Psoas muscle (tissue), 8 donors: ENCODE results near the gene JOSD2. TPM values are rescaled to one million over a fixed set of nuclear protein-coding genes. Genes with fewer than 3 reads are reported as not detected.
A peak's percentile ranks its signal among the peaks of the same experiment; 100 is the strongest.

Experiments used
- ATAC-seq, 4 donors: fragments of 200-7000 bp; cut with Tn5 transposase; one replicate each; pipeline ENCODE4 v1.9.1; 2020; ENCODE audit warnings: moderate library complexity in 3 of 4, mild to moderate bottlenecking in 2 of 4
- DNase-seq, 2 donors: peaks; one replicate each; pipeline ENCODE4 v3.0.0-alpha.2; 2020
- H3K27ac ChIP-seq: fragments of 200-600 bp; one replicate; pipeline ENCODE4 v1.8.0; 2022
- H3K27me3 ChIP-seq, 3 donors: fragments of 200-600 bp in 1 of 3; one replicate each; pipeline versions ENCODE4 v1.6.1 to v1.8.0; 2013 to 2022; ENCODE audit warnings: low read length in 2 of 3, mild to moderate bottlenecking in 2 of 3, moderate library complexity in 1 of 3; ENCODE audit not compliant: insufficient read depth in 3 of 3
- H3K36me3 ChIP-seq, 2 donors: fragments of 200-600 bp in 1 of 2; one replicate each; pipeline versions ENCODE4 v1.6.1 to v1.8.0; 2013 to 2022; ENCODE audit warnings: low read depth in 1 of 2, mild to moderate bottlenecking in 1 of 2, moderate library complexity in 1 of 2; ENCODE audit not compliant: insufficient read depth in 1 of 2
- H3K4me1 ChIP-seq: fragments of 200-600 bp; one replicate; pipeline ENCODE4 v1.8.0; 2022
- H3K4me3 ChIP-seq: fragments of 200-600 bp; one replicate; pipeline ENCODE4 v1.8.0; 2022; ENCODE audit warnings: mild to moderate bottlenecking
- H3K9me3 ChIP-seq: fragments of 200-600 bp; one replicate; pipeline ENCODE4 v1.8.0; 2022
- WGBS, 3 donors: extraction: QIAGEN DNeasy Blood & Tissue Kit; methylation state at CpG; one replicate each; pipeline versions ENCODE4 v1.1.6 to v1.1.7; 2013; 5-methylcytosine and 5-hydroxymethylcytosine counted together
- intact Hi-C, 2 donors: fragments of 100-400 bp; cut with DNase I; formaldehyde crosslinking; loops; one replicate each; pipeline versions ENCODE4 v1.11.0 to v1.14.2; 2022
- polyA plus RNA-seq, 3 donors: library from polyadenylated mRNA; stranded (reverse); fragments of 200-250 nt; gene quantifications; one replicate each; pipeline ENCODE4 v1.2.3, GENCODE V29; 2013
- total RNA-seq, 4 donors: library from RNA; stranded (reverse); fragmentation: NEBNext Ultra II Directional in 2 of 4; extraction: Animal tissue kit (Norgen Biotek cat#: 25700) in 2 of 4; gene quantifications; one replicate each; pipeline versions ENCODE4 v1.2.1 to v1.2.4, GENCODE V29; 2021 to 2023
- TF ChIP-seq, protein P1 (sequence below): fragments of 200-600 bp; IDR thresholded peaks from one replicate; pipeline ENCODE4 v1.8.0; 2022; ENCODE audit warnings: antibody characterized with exemption
- donor health status: healthy with polysubstance abuse.
- donor health status: DM: no; HTN: no; CAD: no; lungs with moderate emphysema.
- donor health status: Bipolar disorder and iron deficiency.
- donor health status: healthy.
- donor health status: DM: yes; HTN: yes; CAD: no.
- donor health status: DM: no; HTN: no; CAD: no.
- donor health status: DM: no; HTN: no; CAD: no.
- donor health status: DM: yes; HTN: yes; CAD: no.

JOSD2 gene
- total and polyA plus RNA-seq, 7 donors = 28.5 to 87.2 (median 41.0) TPM

GRCh38 chr19:50551034-50551714 is 40.2 kb upstream of the JOSD2 start:
- WGBS, 3 donors = 6 to 10% (median 8%) methylated on average over 18 to 32 of the region's 32 CpGs
- H3K27ac ChIP-seq = no peak overlapping the region
- ATAC-seq = no peak

GRCh38 chr19:50550594-50550966 is 39.6 kb upstream of the JOSD2 start:
- ATAC-seq (no peak), DNase-seq (no peak)
- Histone ChIP-seq H3K4me3 (peak overlapping the region; percentile 22), H3K36me3 (no peaks in the 10 kb centered on the region), H3K9me3 (no peaks in the 10 kb centered on the region), H3K4me1 (no peaks in the 10 kb centered on the region), H3K27ac (no peak overlapping the region), H3K27me3 (peaks cover 0 to 49% (median 20%) of the 10 kb centered on the region in 3 donors)
- TF ChIP-seq, protein P1, sequence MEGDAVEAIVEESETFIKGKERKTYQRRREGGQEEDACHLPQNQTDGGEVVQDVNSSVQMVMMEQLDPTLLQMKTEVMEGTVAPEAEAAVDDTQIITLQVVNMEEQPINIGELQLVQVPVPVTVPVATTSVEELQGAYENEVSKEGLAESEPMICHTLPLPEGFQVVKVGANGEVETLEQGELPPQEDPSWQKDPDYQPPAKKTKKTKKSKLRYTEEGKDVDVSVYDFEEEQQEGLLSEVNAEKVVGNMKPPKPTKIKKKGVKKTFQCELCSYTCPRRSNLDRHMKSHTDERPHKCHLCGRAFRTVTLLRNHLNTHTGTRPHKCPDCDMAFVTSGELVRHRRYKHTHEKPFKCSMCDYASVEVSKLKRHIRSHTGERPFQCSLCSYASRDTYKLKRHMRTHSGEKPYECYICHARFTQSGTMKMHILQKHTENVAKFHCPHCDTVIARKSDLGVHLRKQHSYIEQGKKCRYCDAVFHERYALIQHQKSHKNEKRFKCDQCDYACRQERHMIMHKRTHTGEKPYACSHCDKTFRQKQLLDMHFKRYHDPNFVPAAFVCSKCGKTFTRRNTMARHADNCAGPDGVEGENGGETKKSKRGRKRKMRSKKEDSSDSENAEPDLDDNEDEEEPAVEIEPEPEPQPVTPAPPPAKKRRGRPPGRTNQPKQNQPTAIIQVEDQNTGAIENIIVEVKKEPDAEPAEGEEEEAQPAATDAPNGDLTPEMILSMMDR = no peak
- intact Hi-C loops = loop anchor here in 1 of 2 donors (10.0 kb wide), 1 partner anchor 186 kb away; the partner anchor contains the start of gene NAPSA
- 37 to 45% (median 39%) methylated on average over 8 of the region's 8 CpGs for WGBS, 3 donors

More at GRCh38 chr19:50551034-50551714, 40.2 kb upstream of the JOSD2 start:
- H3K27me3 ChIP-seq = peaks cover 0 to 53% (median 20%) of the 10 kb centered on the region in 3 donors
- no peaks in the 10 kb centered on the region for H3K9me3 ChIP-seq
- DNase-seq = no peak
- no peaks in the 10 kb centered on the region for H3K36me3 ChIP-seq
- H3K4me1 ChIP-seq = peaks cover under 1% of the 10 kb centered on the region
- TF ChIP-seq, protein P1 = no peak
- intact Hi-C loops = loop anchor here in 1 of 2 donors (10.0 kb wide), 1 partner anchor 186 kb away; the partner anchor contains the start of gene NAPSA
- peak overlapping the region; percentile 22 for H3K4me3 ChIP-seq

GRCh38 chr19:50549927-50550593 is 39.1 kb upstream of the JOSD2 start:
- no peak overlapping the region for H3K27ac ChIP-seq
- H3K27me3 ChIP-seq = peaks cover 0 to 44% (median 20%) of the 10 kb centered on the region in 3 donors
- no peak for ATAC-seq
- intact Hi-C loops = loop anchor here in 1 of 2 donors (10.0 kb wide), 2 partner anchors 185 to 235 kb away; partner anchors contain the start of gene NAPSA
- TF ChIP-seq, protein P1 = no peak
- no peak overlapping the region for H3K4me3 ChIP-seq
- DNase-seq = no peak
- WGBS, 3 donors = 69 to 71% (median 70%) methylated on average over 16 to 17 of the region's 17 CpGs
- no peaks in the 10 kb centered on the region for H3K9me3 ChIP-seq
- no peaks in the 10 kb centered on the region for H3K36me3 ChIP-seq
- H3K4me1 ChIP-seq = no peaks in the 10 kb centered on the region

- Histone ChIP-seq H3K4me3 (no peak overlapping the region), H3K9me3 (no peaks in the 10 kb centered on the region), H3K36me3 (no peaks in the 10 kb centered on the region), H3K27me3 (peaks cover 0 to 37% (median 15%) of the 10 kb centered on the region in 3 donors), H3K27ac (no peak overlapping the region), H3K4me1 (no peaks in the 10 kb centered on the region)
- intact Hi-C loops = loop anchor here in 1 of 2 donors (10.0 kb wide), 1 partner anchor 236 kb away; no protein-coding TSS in a partner anchor
- WGBS, 3 donors = 68 to 71% (median 70%) methylated on average over 20 to 22 of the region's 22 CpGs
- ATAC-seq (no peak), DNase-seq (no peak)
- TF ChIP-seq, protein P1 = no peak
These were observed 38.3 kb upstream of the JOSD2 start for GRCh38 chr19:50549059-50549926.
